Hepatic stellate cell (primary cell): ENCODE measurements around the gene LHX2.

Experiments used
- DNase-seq: peaks from one replicate; pipeline ENCODE4 v3.0.0; 2011; ENCODE audit warnings: low spot score

Gene LHX2

GRCh38 chr9:124033348-124033747 lies 21.8 kb downstream of the LHX2 start:
- DNase-seq: no peak

- DNase-seq: no peak
Observed at GRCh38 chr9:124033967-124034366, 22.4 kb downstream of the LHX2 start.

DNA sequence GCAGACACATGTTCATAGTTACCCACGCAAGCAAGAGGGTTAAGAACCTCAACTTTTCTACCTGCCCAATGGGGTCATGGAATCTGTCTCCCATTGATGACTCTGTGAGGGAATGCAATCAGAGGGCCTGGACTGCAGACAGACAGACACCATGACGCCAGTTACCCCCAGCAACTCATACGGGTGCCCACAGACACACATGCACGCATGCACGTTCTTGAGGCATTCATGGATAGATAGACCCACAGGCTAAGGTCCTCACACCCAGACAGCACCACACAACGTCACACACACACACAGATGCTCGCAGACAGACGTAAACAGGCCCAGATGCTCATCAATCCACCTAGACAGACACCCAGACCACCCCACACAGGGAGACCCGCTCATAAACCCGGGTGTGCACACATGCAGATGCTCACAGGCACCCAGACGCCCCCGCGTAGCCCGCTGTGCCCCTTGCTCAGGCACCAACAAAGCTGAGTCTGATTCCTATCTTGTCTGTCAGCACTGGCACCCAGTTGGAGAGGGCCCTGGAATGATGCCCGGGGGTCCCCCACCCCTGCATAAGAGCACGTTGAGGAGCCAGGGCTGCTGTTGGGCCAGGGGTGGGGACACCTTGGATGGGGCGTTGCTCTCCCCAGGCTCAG lies 23.6 kb downstream of the LHX2 start:
- DNase-seq: no peak

DNA sequence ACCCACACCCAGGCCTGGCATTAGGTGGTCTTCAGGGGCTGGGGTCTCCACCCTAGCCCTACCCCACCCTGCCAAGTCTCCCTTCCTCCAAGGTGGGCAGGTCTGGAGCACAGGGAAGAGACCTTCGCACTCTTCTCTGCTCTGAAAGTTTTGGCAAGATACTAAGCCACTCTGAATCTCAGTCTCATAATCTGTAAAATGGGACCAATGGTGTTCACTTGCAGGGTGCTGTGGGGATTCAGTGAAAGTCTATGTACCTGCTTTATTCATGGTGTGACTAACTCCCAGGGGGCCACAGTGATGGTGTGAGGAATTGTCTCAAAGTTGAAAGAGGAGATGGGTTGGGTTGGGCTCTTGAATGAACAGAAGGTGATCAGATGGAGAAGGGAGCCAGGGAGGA lies 25.0 kb downstream of the LHX2 start:
- no peak for DNase-seq

- DNase-seq: no peak
Observed at GRCh38 chr9:124037790-124038189, 26.2 kb downstream of the LHX2 start.

- DNase-seq: peak; percentile 55
Observed at GRCh38 chr9:124038239-124038638, 26.7 kb downstream of the LHX2 start.

GRCh38 chr9:124038790-124039633 lies 27.4 kb downstream of the LHX2 start:
- no peak for DNase-seq

DNA sequence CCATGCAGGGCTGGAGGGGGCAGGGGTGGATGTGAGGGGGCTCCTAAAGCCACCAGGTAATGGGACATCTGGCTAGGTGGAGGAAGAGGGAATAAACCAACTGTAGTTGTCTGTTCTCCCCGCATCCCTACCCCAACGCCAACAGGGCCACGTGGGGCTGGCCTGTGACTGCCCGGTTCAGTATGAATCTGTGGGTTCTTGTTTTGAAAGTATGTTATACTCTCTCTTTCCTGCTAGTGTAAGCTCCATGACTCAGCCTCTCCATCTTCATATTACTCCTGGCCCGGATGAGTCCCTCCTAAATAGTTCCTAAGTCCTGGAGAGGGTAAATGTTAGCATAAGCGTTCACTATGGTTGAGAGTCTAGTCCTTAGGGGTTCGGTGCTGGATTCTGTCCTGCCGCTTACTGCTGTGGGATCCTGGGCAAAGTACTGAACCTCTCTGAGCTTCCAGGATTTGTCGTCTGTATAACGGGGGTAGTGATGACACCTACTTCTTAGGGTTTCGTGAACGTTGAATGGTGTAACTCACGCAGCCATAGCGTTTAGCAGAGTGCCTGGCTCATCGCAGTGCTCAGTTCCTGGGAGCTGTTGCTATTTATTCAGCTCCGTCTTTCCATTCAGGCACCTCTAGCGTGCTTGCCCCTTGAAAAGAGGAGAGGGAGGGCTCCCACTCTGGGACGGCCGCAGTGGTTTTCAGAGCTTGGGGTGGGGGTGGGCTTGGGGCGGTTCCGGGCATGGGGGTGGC lies 28.8 kb downstream of the LHX2 start:
- DNase-seq: peak; percentile 67

DNA sequence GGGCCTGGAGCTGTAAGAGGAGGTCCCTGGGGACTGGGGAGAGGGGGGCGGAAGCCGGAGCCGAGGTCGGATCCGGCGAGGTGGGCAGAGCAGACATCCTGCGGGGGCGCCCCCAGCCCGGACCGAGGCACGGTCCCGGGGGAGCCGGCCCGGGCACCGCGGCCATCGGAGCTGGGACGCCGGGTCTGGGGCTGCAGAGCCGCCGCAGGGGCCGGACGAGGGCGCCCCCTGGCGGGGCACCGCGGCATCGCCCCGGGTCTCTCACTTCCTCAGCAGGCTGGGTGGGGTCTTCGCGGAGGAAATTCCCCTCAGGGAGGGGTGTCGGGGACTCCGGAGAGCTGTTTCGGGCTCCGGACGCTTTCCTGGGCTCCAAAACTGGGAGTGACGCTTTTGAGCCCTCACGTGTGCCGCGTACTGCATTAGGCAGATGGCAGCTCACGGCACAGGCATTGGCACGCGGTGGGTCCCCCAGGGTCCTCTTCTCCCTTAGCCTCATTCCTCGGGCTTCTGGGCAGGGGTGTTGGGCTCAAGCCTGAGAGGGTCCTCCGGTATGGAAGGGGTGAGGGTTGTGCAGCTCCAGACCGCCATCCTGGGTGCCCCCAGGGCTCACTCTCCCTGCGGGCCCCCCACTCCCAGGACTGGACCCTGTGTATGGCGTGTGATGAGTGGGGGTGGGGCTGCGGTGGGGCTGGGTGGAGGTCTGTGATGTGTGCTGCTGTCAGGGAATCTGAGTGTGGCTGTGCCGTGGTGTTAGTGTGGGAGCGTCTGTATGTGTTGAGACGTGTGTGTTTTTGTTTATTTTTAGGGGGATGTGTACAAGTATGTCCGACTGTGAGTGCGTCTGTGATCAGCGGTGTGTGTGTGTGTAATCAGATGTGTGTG lies 29.6 kb downstream of the LHX2 start:
- DNase-seq: peak; percentile 80

DNA sequence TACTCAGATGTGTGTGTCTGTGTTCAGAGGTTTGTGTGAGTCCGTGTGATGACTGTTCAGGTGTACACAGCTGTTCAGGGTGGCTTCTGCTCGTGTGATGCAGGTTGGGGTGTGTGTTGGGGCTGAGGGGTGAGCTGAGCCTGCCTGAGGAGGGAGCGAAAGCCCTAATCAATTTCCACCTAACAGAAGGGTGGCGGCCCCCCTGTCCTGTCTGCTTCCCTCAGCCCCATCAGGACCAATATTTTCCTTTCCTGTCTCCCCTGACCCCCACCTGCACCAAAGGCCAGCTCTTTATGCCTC lies 30.2 kb downstream of the LHX2 start:
- DNase-seq: no peak

GRCh38 chr9:124042201-124042721 lies 30.7 kb downstream of the LHX2 start:
- no peak for DNase-seq

DNA sequence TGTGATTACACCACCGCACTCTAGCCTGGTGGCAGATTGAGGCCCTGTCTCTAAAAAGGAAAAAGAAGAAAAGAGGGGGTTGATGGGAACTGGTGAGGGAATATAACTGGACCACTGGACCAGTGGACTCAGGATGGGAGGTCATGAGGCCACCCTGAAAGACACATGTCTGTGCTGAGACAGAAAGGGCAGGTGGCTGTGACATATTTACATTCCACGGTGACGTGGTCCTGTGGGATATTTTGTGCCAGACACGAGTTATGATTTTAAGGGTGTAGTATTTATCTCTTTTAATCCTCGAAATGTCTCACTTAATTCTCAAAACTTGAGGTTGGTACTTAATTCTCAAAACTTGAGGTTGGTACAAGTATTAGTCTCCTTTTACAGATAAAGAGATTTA lies 32.9 kb downstream of the LHX2 start:
- DNase-seq: no peak

DNA sequence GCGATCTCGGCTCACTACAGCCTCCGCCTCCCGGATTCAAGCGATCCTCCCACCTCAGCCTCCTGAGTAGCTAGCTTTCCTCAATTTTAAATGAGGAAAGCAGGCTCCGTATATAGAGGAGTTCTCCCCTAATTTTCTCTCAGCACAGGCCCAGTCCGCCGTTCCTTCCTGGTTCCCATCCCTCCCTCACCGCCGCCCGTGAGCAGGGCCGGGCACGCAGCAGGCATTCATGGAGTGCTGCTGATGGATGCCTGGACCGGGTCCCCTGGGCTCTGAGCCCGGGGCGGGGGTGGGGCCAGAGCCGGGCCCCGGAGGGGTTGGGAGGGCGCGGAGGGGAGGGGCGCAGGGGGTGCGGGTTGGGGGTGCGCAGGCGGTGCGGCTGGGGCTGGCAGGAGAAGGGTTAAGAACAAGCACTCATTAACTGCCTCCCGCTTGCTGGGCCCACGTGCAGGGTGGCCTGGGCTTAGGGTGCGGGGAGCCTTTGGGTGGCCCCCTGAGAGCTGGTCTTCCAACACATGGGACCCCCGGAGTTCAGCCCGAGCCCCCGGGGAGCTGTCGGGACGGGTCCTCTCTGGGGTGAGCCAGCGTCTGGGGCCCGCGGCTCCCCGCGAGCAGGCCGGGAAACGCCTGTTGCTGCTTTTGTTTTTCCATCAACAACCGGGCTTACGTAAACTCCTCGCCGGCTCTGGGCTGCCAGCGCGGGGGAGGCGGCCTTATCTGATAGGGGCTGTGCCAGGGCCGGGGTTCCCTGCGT lies 33.7 kb downstream of the LHX2 start:
- peak; percentile 37 for DNase-seq

DNA sequence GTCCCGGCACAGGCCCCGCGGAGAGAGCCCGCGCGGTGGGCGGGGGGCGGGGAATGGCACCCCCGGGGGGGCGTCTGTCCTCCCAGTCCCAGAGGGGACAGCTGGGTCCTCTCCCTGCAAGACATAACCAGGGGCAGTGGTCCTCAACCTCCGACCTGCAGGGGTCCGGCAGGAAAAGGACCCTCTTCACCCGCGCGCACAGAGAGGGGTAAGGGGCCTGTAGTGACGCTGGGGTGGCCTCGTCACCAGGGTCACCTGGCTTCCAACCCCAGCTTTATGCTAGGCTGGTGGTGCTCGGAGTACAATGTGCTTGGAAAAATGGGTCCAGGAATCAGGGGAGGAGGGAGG lies 34.2 kb downstream of the LHX2 start:
- no peak for DNase-seq

GRCh38 chr9:124046189-124046588 lies 34.6 kb downstream of the LHX2 start:
- DNase-seq: no peak

DNA sequence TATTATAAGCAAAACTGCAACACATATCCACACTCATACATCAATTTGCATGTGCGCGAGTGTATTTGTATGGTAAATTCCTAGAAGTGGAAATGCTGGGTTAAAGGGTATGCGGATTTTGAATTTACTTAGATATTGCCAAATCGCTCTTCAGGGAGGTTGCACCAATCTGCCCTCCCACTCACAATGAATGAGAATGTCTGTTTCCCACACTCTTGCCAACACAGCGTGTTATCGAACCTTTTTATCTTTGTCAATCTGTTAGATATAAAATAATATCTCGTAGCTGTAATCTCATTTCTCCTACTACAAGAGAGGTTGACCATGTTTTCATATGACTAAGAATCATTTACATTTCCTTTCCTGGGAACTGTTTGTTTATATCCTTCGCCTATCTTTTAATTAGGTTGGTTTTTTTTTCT lies 35.7 kb downstream of the LHX2 start:
- no peak for DNase-seq

DNA sequence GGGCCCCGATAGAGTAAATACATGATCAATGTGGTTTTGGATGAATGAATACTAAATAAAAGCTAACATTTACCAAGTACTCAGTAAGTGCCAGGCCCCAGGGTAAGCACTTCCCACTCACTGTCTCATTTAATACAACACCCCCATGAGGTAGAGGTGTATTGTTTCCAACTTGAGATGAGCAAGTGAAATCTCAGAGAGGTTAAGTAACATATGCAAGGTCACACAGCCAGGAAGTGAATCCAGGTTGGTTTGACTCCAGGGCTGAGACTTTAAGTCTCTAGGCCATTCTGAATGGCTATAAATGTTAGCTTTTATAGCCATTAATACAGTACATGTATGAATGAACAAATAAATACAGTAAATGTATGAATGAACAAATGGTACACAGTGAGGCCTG lies 39.4 kb downstream of the LHX2 start:
- no peak for DNase-seq

- no peak for DNase-seq
Observed at GRCh38 chr9:124052401-124052800, 40.8 kb downstream of the LHX2 start.

GRCh38 chr9:124054582-124055227 lies 43.1 kb downstream of the LHX2 start:
- DNase-seq: peak; percentile 68

DNA sequence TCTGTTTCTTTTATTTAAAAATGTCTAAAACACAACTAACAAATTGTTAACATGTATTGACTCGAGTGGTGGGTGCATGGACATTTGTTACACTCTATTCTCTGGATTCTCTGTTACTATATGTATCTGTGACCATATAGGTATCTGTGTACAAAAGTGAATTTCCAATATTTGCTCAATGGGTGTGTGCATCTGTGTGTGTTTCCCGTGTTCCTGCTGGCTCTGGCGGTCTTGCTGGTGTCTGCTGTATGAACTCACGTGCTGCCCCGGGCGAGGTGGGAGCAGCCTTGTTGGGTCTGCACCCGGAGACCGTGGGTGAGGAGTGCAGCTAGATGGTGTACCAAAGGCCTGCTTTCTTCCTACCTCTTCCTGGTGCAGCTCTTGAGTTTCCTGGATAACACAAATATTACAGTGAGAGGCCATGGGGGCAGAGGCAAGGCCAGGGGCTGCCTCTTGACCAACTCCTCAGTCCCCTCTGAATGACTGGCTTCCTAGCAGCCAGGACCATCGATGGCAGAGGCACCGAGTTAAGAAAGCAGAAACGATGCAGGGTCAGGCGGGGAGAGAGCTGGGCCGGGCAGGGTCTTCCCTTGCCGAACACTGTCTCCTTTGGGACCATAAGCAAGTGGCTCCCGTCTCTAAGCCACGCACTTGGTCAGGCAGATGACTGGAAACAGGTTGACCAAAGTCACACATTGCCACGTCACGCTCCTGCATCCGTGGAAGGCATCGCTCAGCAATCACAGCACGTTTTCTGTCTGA lies 49.5 kb downstream of the LHX2 start:
- DNase-seq: no peak
